ENCODE measurements around the gene ARHGEF17.

GRCh38 chr11:73366953-73367352, 58.9 kb downstream of the ARHGEF17 start:
- TF ChIP-seq YY1 (IDR thresholded peaks at IDR 0.05; ENCODE audit: insufficient read depth, insufficient read length) (no peak), ZNF274 (IDR thresholded peaks at IDR 0.05; ENCODE audit: low read depth, low read length) (no peak), SUZ12 (IDR thresholded peaks at IDR 0.05; ENCODE audit: extremely low read depth, insufficient read depth, insufficient read length) (no peak)
